GM21528 (cell line): ENCODE results near the gene GRIK4.

Experiments
- ATAC-seq: cut with Tn5 transposase; IDR thresholded peaks from one replicate; pipeline ENCODE4 v1.9.1; 2021; ENCODE audit warnings: mild to moderate bottlenecking, moderate library complexity; ENCODE audit not compliant: unreplicated experiment, low FRiP score

GRIK4 gene

DNA sequence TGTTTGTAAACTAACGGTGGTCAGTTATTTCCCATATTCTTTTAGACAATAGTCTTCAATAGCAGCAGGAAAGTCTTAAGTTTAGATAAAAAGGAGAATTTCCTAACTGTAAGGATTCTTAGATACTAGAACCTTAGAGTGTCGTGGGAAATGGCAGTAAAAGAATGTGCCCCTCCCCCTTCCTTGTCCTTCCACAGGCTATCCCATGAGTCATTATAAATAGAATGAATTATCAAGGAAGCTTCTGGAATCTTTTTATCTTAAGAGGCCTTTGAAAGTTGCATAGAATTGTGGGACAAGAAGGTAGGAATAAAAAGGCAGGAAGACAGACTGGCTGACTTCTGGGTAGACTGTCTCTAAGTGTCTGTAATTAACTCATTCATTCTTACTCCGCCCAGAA lies 347.2 kb downstream of the GRIK4 start:
- no peak for ATAC-seq

DNA sequence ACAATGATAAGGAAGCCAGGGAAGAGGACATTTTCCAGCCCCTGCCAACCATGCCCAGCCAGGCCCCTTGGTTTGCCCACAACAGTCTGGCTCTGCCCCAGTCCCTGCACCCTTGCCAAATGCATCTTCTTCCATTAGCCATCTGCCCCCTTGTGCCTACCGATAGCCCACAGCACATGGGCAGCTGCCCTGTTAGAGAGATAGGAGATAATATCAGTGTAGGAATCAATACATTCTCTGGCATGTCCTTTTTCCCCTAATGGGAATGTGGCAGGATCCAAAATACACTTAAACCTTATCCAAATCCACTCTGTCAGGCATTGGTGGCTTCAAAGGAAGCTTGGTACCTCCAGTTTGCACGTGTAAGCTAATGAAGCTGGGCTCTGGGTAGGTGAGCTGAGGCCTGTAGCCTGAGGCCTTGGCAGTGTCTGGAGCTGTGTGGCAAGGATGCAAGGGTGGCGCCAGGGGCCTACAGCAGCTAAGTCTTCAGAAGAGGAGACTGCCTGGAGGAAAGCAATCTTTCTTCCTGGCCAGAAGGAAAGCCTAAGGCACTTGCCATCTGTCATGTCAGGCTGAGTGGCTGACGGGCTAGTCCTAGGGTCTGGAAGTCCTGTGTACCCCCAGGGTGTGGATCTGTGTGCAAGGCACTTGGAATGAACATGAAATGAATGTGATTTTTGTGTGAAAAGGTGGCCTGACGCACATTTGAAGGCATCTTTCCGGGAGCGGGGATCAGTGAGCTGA lies 348.2 kb downstream of the GRIK4 start:
- no peak for ATAC-seq

DNA sequence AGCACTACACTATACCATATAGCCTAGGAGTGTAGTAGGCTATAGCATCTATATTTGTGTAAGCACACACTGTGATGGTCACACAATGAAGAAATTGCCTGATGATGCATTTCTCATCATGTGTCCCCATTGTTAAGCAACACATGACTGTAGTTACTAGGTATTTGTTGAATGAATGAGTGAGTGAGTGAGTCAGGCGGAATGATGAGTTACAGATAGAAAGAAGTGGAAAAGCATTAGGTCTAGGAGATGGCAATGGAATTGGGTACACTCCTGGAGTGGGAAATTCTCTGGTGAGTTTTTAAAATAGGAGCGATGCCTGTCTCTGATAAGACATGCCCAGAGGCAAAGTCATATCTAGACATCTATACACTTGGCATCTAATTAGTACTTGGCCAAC lies 351.8 kb downstream of the GRIK4 start:
- ATAC-seq = no peak

DNA sequence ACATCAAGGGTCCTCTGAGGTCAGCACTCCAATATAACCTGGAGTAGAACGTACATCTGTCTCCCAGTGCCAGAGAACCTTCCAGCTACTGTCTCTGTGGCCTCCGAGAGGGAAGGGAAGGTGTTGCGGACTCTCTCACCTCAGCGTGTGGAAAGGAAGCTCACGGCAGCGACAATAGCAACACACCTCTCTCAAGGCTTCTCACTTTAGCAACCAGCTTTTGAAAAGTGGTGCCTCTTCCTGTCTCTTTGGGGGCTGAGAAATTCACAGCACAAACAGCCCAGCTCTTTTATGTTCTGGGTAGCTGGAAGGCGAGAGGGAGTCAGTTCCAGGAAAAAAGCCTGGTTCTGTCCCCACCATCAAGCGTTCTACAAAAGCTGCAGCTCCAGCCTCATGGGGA lies 355.5 kb downstream of the GRIK4 start:
- ATAC-seq = no peak

DNA sequence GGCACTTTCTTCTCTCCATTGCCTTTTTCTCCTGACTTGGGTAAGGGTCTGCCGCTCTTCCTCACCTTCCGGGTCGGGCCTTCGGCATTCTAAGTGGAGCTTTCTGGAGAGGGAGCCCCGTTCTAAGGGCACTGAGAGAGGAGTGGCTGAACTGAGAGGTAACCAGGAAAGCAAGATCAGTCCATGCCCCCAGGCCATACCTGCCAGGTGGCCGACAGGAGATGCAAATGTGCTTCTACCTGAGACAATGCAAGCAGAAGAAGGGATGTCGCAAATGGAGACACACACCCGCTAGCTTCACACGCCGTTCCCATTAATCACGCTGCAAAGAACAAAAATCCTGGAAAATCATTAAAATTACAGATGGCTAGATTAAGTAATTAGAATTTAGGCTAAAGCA lies 356.0 kb downstream of the GRIK4 start:
- ATAC-seq = no peak

DNA sequence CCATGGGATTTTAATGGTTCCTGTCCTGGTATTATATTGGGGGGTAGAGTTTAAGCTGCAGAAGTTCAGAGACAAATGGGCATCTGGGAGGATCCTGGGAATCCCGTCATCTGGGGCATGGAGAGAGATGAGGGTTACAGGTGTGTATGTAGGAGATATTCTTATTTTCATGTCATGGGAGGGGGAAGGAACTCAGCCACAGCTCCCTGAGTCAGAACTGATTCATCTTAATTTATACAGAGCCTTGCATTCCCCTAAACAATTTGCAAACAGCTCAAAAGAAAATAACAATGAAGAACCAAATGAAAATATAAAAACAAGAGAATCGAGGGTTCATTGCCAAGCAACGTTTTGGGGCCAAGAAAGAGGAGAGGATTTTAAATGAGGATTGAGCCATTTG lies 356.4 kb downstream of the GRIK4 start:
- no peak for ATAC-seq

DNA sequence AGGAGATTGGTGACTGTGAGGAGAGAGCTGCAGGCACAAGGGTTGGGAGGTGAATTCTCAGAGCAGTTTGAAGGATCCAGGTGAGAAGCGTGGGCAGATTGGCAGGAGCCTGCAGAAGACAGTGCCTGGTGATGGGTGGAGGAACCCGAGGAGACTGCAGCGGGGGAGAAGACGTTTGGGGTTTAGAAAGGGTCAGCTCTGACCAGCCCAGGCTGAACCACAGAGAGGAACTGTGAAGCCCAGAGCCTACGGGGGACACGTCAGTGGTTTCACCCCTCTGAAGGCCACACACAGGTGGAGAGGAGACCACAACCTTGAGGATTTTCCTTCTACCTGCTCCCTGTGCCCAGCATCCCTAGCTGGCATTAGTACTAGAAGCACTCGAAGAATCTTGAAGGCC lies 357.5 kb downstream of the GRIK4 start:
- ATAC-seq = no peak

DNA sequence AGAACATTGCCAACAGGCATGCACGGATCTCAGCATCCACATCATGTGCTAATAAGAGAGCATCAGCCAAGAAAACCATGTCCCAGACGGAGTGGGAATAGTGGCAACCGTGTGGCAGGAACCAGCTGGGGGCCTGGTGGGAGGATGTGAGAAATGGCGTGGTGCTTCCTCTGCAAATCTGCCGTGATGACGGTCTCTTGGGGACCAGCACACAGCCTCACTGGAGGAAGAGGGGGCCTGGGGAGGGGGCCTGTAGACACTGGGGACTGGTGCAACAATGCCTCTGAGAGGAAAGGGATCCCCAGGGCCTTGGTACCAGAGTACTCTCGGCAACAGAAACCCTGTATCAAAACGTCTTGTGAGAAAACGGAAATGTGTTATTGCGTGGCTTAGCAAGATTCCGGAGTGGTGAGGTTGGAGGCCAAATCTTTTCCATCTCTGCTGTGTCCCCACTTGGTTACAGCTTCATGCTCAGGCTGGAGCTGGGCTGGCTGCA lies 358.0 kb downstream of the GRIK4 start:
- no peak for ATAC-seq

DNA sequence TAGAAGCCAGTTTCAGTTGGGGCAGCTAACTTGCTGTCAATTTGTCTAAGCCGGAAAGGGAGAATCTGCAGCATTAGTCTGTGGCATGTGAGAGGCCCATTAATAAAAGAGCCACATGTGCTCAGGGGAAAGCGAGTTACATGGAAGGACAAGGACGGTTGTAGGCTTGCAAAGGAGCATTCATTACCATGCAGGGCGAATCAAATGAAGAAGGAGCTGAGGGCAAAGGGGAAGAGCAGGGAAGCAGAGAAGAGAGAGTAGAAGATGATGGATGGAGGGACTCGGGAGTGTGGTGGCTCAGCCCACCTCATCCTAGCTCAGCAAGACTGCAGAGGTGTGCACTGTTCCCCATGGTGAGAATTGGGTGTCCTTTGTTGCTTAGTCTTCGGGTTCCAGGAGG lies 359.6 kb downstream of the GRIK4 start:
- ATAC-seq = no peak

DNA sequence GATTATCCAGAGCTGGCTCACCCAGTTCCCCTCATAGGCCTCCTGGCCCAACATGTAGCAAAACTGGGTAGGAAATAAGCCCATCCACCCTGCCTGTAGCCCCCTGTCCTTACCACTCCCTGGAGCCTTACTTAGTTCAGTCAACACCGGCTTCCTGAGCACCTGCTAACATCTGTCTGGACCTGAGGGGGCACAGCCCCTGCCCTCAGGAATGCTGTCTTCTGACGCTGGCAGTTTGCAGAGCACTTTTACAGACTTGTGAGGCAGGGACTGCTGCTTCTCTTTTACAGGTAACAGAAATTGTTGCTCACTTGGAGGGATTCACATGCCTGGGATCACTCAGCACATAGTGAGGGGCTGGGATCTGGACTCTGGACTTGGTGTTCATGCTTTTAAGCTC lies 360.4 kb downstream of the GRIK4 start:
- no peak for ATAC-seq

DNA sequence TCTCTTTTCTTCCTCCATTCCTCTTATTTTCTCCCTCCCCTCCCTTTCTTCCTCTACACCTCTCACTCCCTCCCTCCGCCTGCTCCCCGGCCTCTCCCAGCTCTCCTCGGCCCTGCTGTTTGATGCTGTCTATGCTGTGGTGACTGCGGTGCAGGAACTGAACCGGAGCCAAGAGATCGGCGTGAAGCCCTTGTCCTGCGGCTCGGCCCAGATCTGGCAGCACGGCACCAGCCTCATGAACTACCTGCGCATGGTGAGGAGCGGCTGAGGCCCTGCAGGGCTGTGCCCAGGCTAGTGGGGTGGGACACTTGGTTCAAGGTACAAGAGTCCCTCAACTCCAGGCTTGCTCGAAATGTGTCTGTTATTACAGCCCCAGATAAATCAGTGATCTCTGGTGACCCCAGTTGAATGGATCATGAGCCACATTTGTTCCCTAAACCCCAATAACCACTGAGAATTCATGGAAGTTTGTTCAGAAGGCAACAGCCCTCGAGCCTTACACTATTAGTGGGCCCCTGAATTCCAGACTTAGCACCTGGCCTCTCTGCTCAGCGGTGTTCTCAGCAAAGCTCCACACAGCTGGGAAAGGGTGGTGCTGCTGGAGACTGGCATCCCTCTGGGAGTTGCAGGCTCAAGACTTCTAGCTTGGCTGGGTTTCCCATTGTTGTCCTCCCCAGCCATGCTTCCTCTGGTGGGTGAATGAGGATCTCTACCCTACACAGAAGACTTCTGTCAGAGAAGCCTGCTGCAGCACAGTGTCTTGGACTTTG lies 362.6 kb downstream of the GRIK4 start:
- ATAC-seq = no peak

DNA sequence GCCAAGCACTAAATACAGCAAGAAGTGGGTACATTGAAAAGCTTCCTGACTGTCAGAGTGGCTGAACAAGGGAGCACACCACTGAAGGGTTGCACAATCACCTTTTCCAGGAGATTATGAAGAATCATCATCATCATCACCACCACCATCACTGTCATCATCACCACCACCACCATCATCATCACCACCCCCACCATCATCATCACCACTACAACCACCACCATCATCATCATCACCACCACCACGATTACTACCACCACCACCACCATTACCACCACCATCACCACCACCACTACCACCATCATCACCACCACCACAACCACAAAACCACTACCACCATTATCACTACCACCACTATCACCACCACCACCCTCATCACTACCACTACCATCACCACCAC lies 364.4 kb downstream of the GRIK4 start:
- ATAC-seq = no peak

DNA sequence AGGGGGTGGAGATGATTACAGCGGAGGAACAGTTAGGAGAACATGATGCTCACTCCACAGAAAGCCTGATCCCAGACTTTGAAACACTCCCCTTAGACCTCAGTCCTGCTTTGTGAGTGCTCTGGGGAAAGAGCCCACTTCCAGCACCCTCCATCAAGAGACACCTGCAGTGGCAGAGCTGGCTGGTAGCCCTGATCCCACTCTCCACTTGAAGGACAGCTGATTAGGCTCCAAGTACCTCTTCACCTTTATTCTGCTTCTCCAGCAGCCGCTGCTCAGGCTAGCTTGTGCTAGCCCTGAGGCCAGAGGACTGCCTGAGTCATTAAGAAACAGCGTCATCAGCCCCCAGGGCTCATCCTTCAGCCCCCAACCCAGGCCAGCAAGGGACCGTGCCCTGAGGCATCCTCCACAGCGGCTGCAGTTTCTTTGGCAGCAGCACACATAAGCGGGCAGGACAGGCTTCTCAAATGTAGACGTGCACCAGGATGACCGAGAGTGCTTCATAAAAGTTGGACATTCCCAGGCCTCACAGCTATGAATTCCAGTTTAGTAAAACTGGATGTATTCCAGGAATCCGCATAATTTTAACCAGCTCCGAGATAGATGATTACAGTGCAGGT lies 366.3 kb downstream of the GRIK4 start:
- no peak for ATAC-seq

DNA sequence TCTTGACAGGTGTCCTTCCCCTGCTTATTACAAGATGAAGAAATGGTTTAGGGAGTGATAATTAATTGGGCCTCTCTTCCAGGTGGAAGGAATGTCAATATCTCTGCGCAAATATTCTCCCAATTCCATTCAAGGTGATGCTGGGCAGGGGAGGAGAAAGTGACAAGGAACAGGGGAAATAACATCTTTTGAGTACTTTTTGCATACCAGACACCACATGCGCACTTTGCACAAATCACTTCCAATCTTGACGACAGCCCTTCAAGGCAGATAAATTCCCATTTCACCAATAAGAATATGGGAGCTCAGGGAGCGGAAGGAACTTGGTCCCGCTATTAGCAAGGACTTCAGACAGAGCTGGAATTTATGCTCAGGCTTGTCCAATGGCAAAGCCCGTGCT lies 367.2 kb downstream of the GRIK4 start:
- no peak for ATAC-seq

DNA sequence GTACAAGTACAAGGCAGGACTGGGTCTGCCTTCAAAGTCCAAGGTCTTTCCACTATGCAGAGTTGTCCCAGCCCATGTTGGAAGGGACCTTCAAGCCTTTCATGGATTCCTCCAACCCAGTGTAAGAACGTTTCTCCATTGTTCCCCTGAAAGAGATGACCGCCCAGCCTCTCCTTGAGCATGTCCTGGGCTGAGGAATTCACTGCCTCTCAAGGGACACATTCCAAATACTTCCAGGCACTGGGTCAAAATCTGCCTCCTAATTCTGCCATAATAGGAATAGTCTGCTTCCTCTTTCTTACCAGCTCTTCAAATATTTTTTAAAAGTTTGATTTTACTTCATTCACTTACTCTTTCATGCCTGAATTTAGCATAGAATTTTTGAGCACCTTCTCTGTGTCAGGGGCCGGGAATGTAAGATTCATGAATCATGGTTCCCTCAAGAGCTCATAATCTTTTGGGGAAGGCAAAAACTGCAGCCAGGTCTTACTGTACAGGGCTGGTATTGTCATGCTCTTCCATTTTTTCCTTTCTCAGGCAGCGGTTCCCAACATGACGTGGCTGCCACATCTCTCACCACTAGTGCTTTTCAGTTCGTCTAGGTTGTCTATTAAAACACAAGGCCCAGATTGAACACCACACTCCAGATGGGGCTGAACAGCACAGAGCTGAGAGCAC lies 369.1 kb downstream of the GRIK4 start:
- no peak for ATAC-seq

DNA sequence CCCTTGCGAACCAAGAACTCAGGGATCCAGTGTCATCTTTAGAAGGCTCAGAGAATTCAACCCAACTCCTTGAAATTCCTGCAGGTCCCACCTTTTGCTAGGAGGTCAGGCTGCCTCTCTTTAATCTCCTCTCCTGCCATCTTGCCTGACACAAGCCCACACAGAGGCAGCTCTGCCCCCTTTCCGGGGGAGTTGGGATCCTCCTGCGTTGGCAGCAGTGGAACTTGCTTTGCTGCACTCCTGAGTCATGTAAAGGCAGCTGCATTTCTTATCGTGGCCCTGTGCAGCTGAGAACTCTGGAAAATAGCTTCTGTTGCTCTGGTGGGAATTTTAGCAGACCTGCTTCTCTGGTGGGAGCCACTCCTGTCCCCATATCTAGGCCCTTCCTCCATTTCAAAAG lies 370.0 kb downstream of the GRIK4 start:
- no peak for ATAC-seq

DNA sequence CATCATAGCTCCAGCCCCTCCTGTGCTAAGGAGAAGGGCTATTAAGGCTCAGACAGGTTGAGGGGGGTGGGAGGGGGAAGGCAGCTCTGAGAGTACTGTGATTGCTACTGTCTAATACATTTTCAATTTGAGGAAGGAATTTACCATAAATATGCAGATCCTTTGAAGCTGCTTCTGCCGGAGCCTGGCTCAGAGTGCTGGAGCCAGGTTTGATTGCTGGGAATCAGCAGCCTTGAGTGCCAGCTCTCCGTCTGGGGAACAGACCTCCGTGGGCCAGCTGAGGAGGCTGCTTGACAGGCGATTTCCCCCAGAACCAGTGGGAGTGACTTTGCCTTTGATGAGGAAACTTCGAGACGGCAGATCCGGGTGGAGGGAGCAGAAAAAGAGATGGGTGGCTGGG lies 370.6 kb downstream of the GRIK4 start:
- ATAC-seq = no peak

DNA sequence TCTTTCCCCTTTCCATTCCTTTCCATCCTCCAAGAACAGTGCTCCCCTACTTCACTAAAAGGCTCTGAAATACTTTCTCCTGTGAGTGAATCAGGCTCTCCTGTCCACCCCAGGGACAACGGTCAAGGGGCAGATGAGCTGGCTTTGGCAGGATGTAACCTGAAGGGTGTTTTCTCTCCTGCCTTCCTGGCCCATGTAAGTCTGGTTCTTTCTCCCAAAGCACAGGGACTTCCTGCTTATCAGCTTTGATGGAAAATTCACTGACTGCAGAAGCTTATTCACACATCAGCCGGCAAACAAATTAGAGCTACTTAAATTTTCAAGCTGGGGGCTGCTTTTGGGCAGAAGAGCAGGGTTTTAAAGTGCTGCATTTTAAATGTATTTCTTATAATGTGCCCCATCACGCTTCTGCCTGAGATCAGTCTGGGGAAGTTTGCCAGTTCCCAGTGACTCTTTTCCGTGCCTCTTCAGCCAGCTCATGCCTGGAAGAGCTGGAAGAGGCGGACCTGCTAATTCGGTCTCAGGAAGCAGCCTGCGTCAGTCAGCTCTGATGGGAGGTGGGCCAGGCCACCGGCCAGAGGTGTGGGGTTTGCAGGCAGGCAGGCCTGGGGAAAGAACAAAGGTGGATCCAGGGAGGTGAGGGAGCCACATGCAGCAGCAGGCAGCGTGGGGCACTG lies 372.0 kb downstream of the GRIK4 start:
- no peak for ATAC-seq

DNA sequence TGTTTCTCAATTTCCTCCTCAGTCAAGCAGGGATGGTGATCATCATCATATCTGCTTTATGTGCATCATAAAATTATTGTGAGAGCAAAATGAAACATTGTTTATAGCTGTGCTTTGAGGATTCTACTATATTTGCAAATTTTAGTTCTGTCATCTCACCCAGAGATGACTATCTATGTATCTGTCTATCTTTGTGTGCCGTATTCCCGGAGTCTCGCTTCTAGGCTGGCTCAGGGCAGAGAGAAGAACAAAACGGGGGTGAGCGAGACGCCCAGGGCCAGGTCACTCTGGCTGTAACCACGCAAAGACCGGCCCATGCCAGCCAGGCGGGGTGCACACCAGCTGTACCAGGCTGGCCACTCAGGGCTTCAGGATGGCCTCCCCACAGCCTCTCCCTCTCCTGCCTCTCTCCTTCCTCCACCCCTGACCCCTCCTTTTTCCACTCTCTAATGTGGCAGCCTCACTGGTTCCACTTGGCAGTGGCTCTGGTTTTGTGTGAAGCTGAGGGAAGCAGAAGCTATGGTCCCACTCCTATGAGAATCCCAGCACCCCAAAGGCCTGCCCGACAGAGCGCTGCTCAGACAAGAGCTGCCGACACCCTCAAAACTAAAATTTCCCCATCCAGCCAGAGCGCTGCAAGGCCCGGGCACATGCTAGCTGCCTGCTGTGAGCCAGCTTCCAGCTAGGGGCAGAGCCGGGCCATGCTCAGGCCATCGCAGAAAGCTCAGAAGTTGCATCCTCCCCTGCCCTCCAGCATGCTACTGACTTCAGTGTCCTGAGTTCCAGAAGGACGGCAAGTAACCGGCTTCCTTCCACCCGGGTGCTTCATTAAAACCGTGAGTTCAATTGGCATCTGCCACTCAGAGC lies 372.8 kb downstream of the GRIK4 start:
- ATAC-seq = no peak
